Stimulated activated naive CD8-positive, alpha-beta T cell treated with anti-CD3 and anti-CD28 coated beads, Interleukin-15, Interleukin-2, amounts not matched to agents 100 ng/mL and 50 ng/mL, for 24 hours (primary cell): ENCODE data around the gene TRIM17.

Source experiments
- H3K27ac Mint-ChIP-seq: one replicate; pipeline ENCODE4 v1.8.0; 2021; ENCODE audit warnings: mild to moderate bottlenecking, mixed read lengths
- H3K27me3 Mint-ChIP-seq: one replicate; pipeline ENCODE4 v1.8.0; 2021; ENCODE audit warnings: mixed read lengths
- H3K36me3 Mint-ChIP-seq: one replicate; pipeline ENCODE4 v1.8.0; 2021; ENCODE audit warnings: low read depth, mixed read lengths
- H3K4me1 Mint-ChIP-seq: one replicate; pipeline ENCODE4 v1.8.0; 2021; ENCODE audit warnings: low read depth, mixed read lengths
- H3K4me3 Mint-ChIP-seq: one replicate; pipeline ENCODE4 v1.8.0; 2021; ENCODE audit warnings: mild to moderate bottlenecking, mixed read lengths
- H3K9me3 Mint-ChIP-seq: one replicate; pipeline ENCODE4 v1.8.0; 2021; ENCODE audit warnings: mixed read lengths

Gene TRIM17

GRCh38 chr1:228375578-228376261 is 40.9 kb downstream of the TRIM17 start:
- Mint-ChIP-seq H3K9me3 (no peaks in the 10 kb centered on the region), H3K4me3 (no peak overlapping the region), H3K27ac (no peak overlapping the region), H3K36me3 (no peaks in the 10 kb centered on the region), H3K4me1 (peaks cover 7% of the 10 kb centered on the region), H3K27me3 (peaks cover 20% of the 10 kb centered on the region)

- Mint-ChIP-seq H3K9me3 (no peaks in the 10 kb centered on the region), H3K4me1 (peaks cover 7% of the 10 kb centered on the region), H3K27me3 (peaks cover 14% of the 10 kb centered on the region), H3K36me3 (no peaks in the 10 kb centered on the region), H3K27ac (no peak overlapping the region), H3K4me3 (no peak overlapping the region)
These were observed 41.7 kb downstream of the TRIM17 start for GRCh38 chr1:228374711-228375577.

GRCh38 chr1:228373681-228374571 is 42.7 kb downstream of the TRIM17 start:
- peaks cover 4% of the 10 kb centered on the region for H3K4me1 Mint-ChIP-seq
- H3K36me3 Mint-ChIP-seq: no peaks in the 10 kb centered on the region
- no peak overlapping the region for H3K27ac Mint-ChIP-seq
- H3K4me3 Mint-ChIP-seq: no peak overlapping the region
- no peaks in the 10 kb centered on the region for H3K9me3 Mint-ChIP-seq
- H3K27me3 Mint-ChIP-seq: peaks cover 4% of the 10 kb centered on the region

- Mint-ChIP-seq H3K9me3 (no peaks in the 10 kb centered on the region), H3K36me3 (no peaks in the 10 kb centered on the region), H3K4me1 (no peaks in the 10 kb centered on the region), H3K27me3 (no peaks in the 10 kb centered on the region), H3K4me3 (no peak overlapping the region), H3K27ac (no peak overlapping the region)
These were observed 43.5 kb downstream of the TRIM17 start for GRCh38 chr1:228373004-228373680.

- Mint-ChIP-seq H3K27ac (no peak overlapping the region), H3K27me3 (no peaks in the 10 kb centered on the region), H3K4me1 (no peaks in the 10 kb centered on the region), H3K4me3 (no peak overlapping the region), H3K36me3 (no peaks in the 10 kb centered on the region), H3K9me3 (no peaks in the 10 kb centered on the region)
These were observed 44.3 kb downstream of the TRIM17 start for GRCh38 chr1:228372183-228373003.

GRCh38 chr1:228371741-228372182 is 44.9 kb downstream of the TRIM17 start:
- H3K4me3 Mint-ChIP-seq: no peak overlapping the region
- H3K9me3 Mint-ChIP-seq: no peaks in the 10 kb centered on the region
- no peaks in the 10 kb centered on the region for H3K27me3 Mint-ChIP-seq
- no peaks in the 10 kb centered on the region for H3K4me1 Mint-ChIP-seq
- no peak overlapping the region for H3K27ac Mint-ChIP-seq
- H3K36me3 Mint-ChIP-seq: no peaks in the 10 kb centered on the region

- Mint-ChIP-seq H3K4me1 (no peaks in the 10 kb centered on the region), H3K36me3 (no peaks in the 10 kb centered on the region), H3K4me3 (no peak overlapping the region), H3K9me3 (no peaks in the 10 kb centered on the region), H3K27me3 (no peaks in the 10 kb centered on the region), H3K27ac (no peak overlapping the region)
These were observed 45.5 kb downstream of the TRIM17 start for GRCh38 chr1:228370941-228371740.

- Mint-ChIP-seq H3K27me3 (no peaks in the 10 kb centered on the region), H3K27ac (no peak overlapping the region), H3K4me3 (no peak overlapping the region), H3K36me3 (no peaks in the 10 kb centered on the region), H3K9me3 (no peaks in the 10 kb centered on the region), H3K4me1 (no peaks in the 10 kb centered on the region)
These were observed 46.2 kb downstream of the TRIM17 start for GRCh38 chr1:228370439-228370940.

GRCh38 chr1:228369608-228370438 is 46.8 kb downstream of the TRIM17 start:
- H3K9me3 Mint-ChIP-seq: no peaks in the 10 kb centered on the region
- H3K27ac Mint-ChIP-seq: no peak overlapping the region
- H3K27me3 Mint-ChIP-seq: no peaks in the 10 kb centered on the region
- H3K36me3 Mint-ChIP-seq: no peaks in the 10 kb centered on the region
- no peaks in the 10 kb centered on the region for H3K4me1 Mint-ChIP-seq
- H3K4me3 Mint-ChIP-seq: no peak overlapping the region

- H3K9me3 Mint-ChIP-seq: no peaks in the 10 kb centered on the region
- H3K27ac Mint-ChIP-seq: no peak overlapping the region
- H3K4me3 Mint-ChIP-seq: no peak overlapping the region
These were observed 47.7 kb downstream of the TRIM17 start for GRCh38 chr1:228368801-228369607.

GRCh38 chr1:228367798-228368791 is 48.6 kb downstream of the TRIM17 start:
- H3K4me1 Mint-ChIP-seq: no peaks in the 10 kb centered on the region
- H3K36me3 Mint-ChIP-seq: no peaks in the 10 kb centered on the region
- H3K9me3 Mint-ChIP-seq: no peaks in the 10 kb centered on the region
- H3K27me3 Mint-ChIP-seq: no peaks in the 10 kb centered on the region
- H3K27ac Mint-ChIP-seq: no peak overlapping the region
- no peak overlapping the region for H3K4me3 Mint-ChIP-seq

More at GRCh38 chr1:228368801-228369607, 47.7 kb downstream of the TRIM17 start:
- no peaks in the 10 kb centered on the region for H3K27me3 Mint-ChIP-seq
- H3K4me1 Mint-ChIP-seq: no peaks in the 10 kb centered on the region
- no peaks in the 10 kb centered on the region for H3K36me3 Mint-ChIP-seq
